A549 (cell line): ENCODE measurements around the gene TMEM38A. TPM values are rescaled to one million over a fixed set of nuclear protein-coding genes. Genes with fewer than 3 reads are reported as not detected.

Experiments used
- ATAC-seq, 2 experiments: fragments of 200-7000 bp in 1 of 2; fragments of >200 bp in 1 of 2; cut with Nextera tagmentation in 1 of 2; cut with Tn5 transposase in 1 of 2; 3 replicates each; pipeline versions ENCODE4 v1.8.0 to v1.9.1; 2018 to 2020; ENCODE audit warnings: mild to moderate bottlenecking in 1 of 2, moderate library complexity in 1 of 2
- CTCF ChIA-PET: fragments of 300-600 bp; sonication (Branson Sonifier 250); formaldehyde crosslinking; extraction: SDS; loops from one replicate; lab custom pipeline; 2021; ENCODE audit warnings: antibody characterized with exemption, inconsistent platforms; lab: Yijun Ruan, JAX
- POLR2A ChIA-PET: fragments of 350-600 bp; formaldehyde crosslinking; extraction: SDS; loops from one replicate; lab custom pipeline; 2021; ENCODE audit warnings: antibody characterized with exemption, inconsistent platforms; lab: Yijun Ruan, JAX
- DNase-seq, 2 experiments: peaks; one replicate each; pipeline versions ENCODE4 v3.0.0 to v3.0.0-alpha.2; 2011 to 2016; ENCODE audit warnings: low read depth in 1 of 2, low spot score in 1 of 2
- FAIRE-seq: peaks from 2 replicates; lab custom pipeline; 2011; peaks lifted over from hg19 to GRCh38; lab: Jason Lieb, UNC
- H3K27ac ChIP-seq, 2 experiments: fragments of >200 bp; sonication (Bioruptor Twin); formaldehyde crosslinking; 3 replicates each; pipeline ENCODE4 v1.5.1; 2016 to 2017
- H3K4me1 ChIP-seq: fragments of >200 bp; sonication (Bioruptor Twin); formaldehyde crosslinking; 3 replicates; pipeline ENCODE4 v1.6.1; 2016
- H3K4me2 ChIP-seq: fragments of >200 bp; sonication (Bioruptor Twin); formaldehyde crosslinking; 3 replicates; pipeline ENCODE4 v1.6.1; 2016
- H3K4me3 ChIP-seq: fragments of >200 bp; sonication (Bioruptor Twin); formaldehyde crosslinking; 3 replicates; pipeline ENCODE4 v1.5.1; 2016
- H3K9me3 ChIP-seq: fragments of >200 bp; sonication (Bioruptor Twin); formaldehyde crosslinking; 3 replicates; pipeline ENCODE4 v1.6.1; 2016
- ATOH8 ChIP-seq: fragments of 250-450 bp; sonication (Bioruptor Pico); IDR thresholded peaks from 2 replicates; pipeline ENCODE4 v1.5.0; 2020; ENCODE audit warnings: low read depth, mild to moderate bottlenecking, moderate library complexity
- BHLHE40 ChIP-seq: IDR thresholded peaks from 2 replicates; pipeline ENCODE4 v1.6.1; 2012; ENCODE audit warnings: low read depth, low read length, inconsistent platforms
- CBX2 ChIP-seq: fragments of 200-600 bp; sonication (generic); IDR thresholded peaks from 2 replicates; pipeline ENCODE4 v1.6.1; 2016; ENCODE audit warnings: low read depth, mild to moderate bottlenecking, borderline replicate concordance
- CBX8 ChIP-seq: fragments of 200-600 bp; sonication (generic); IDR thresholded peaks from 2 replicates; pipeline ENCODE4 v1.6.1; 2016
- CEBPB ChIP-seq, 2 experiments: fragments of >200 bp in 1 of 2; sonication (Bioruptor Twin) in 1 of 2; formaldehyde crosslinking in 1 of 2; IDR thresholded peaks; 2 replicates each; pipeline ENCODE4 v1.6.1; 2012 to 2016
- CHD4 ChIP-seq: fragments of 200-600 bp; sonication (generic); IDR thresholded peaks from 2 replicates; pipeline ENCODE4 v1.6.1; 2016; ENCODE audit warnings: antibody characterized with exemption, mild to moderate bottlenecking, borderline replicate concordance
- ESRRA ChIP-seq: fragments of 150-350 bp; IDR thresholded peaks from 2 replicates; pipeline ENCODE4 v1.6.1; 2014; ENCODE audit warnings: mild to moderate bottlenecking, low read length, borderline replicate concordance
- FOSB ChIP-seq: fragments of 250-450 bp; sonication (Bioruptor Pico); IDR thresholded peaks from 2 replicates; pipeline ENCODE4 v1.5.0; 2020; ENCODE audit warnings: mild to moderate bottlenecking, moderate library complexity
- GATA3 ChIP-seq: IDR thresholded peaks from 2 replicates; pipeline ENCODE4 v1.6.1; 2012; ENCODE audit warnings: borderline replicate concordance
- HEYL ChIP-seq: fragments of 250-450 bp; sonication (Bioruptor Pico); IDR thresholded peaks from 2 replicates; pipeline ENCODE4 v1.8.0; 2021; ENCODE audit warnings: mild to moderate bottlenecking, moderate library complexity
- HMGXB4 ChIP-seq: fragments of 250-450 bp; sonication (Bioruptor Pico); IDR thresholded peaks from 2 replicates; pipeline ENCODE4 v1.5.0; 2021; ENCODE audit warnings: mild to moderate bottlenecking, moderate library complexity, borderline replicate concordance
- HOXB5 ChIP-seq: fragments of 250-450 bp; sonication (Bioruptor Pico); IDR thresholded peaks from 2 replicates; pipeline ENCODE4 v1.5.0; 2020; ENCODE audit warnings: mild to moderate bottlenecking, moderate library complexity
- MAFK ChIP-seq: fragments of 450-650 bp; IDR thresholded peaks from 2 replicates; pipeline ENCODE4 v1.6.1; 2014; ENCODE audit not compliant: partially characterized antibody
- MAX ChIP-seq: IDR thresholded peaks from 2 replicates; pipeline ENCODE4 v1.6.1; 2012
- MAZ ChIP-seq: fragments of 150-350 bp; IDR thresholded peaks from 2 replicates; pipeline ENCODE4 v1.6.1; 2014; ENCODE audit warnings: antibody characterized with exemption, low read depth, low read length, borderline replicate concordance
- MYC ChIP-seq: IDR thresholded peaks from 2 replicates; pipeline ENCODE4 v1.6.1; 2012; ENCODE audit warnings: mild to moderate bottlenecking, inconsistent platforms, low read length, improper control_type of control experiment, borderline replicate concordance
- NR3C1 ChIP-seq: fragments of >200 bp; sonication (Bioruptor Twin); formaldehyde crosslinking; IDR thresholded peaks from 3 replicates; pipeline ENCODE4 v1.6.1; 2017
- RAD21 ChIP-seq, 2 experiments: fragments of >200 bp in 1 of 2; sonication (Bioruptor Twin) in 1 of 2; formaldehyde crosslinking in 1 of 2; IDR thresholded peaks in 1 of 2; conservative IDR thresholded peaks in 1 of 2; 2 replicates in 1 of 2; 3 replicates in 1 of 2; pipeline ENCODE4 v1.6.1; 2012 to 2018; ENCODE audit warnings: inconsistent platforms in 1 of 2
- RCOR1 ChIP-seq: fragments of 150-350 bp; IDR thresholded peaks from 2 replicates; pipeline ENCODE4 v1.6.1; 2014; ENCODE audit warnings: antibody characterized with exemption, low read length, low read depth
- RFX5 ChIP-seq: fragments of 450-650 bp; IDR thresholded peaks from 2 replicates; pipeline ENCODE4 v1.7.1; 2014; ENCODE audit warnings: antibody characterized with exemption, mild to moderate bottlenecking, moderate library complexity
- RNF2 ChIP-seq: fragments of 200-600 bp; sonication (generic); IDR thresholded peaks from 2 replicates; pipeline ENCODE4 v1.6.1; 2016; ENCODE audit warnings: low read depth, mild to moderate bottlenecking, antibody characterized with exemption, moderate library complexity, borderline replicate concordance
- SMC3 ChIP-seq: fragments of >200 bp; sonication (Bioruptor Twin); formaldehyde crosslinking; IDR thresholded peaks from 3 replicates; pipeline ENCODE4 v1.6.1; 2018; ENCODE audit warnings: inconsistent platforms
- SREBF2 ChIP-seq: fragments of 450-650 bp; IDR thresholded peaks from 2 replicates; pipeline ENCODE4 v1.6.1; 2014; ENCODE audit warnings: mild to moderate bottlenecking, moderate library complexity
- TFCP2L1 ChIP-seq: fragments of 250-450 bp; sonication (Bioruptor Pico); IDR thresholded peaks from 2 replicates; pipeline ENCODE4 v1.5.0; 2021; ENCODE audit warnings: mild to moderate bottlenecking
- TP53 ChIP-seq: fragments of 250-450 bp; sonication (Bioruptor Pico); IDR thresholded peaks from 2 replicates; pipeline ENCODE4 v1.5.0; 2021; ENCODE audit warnings: mild to moderate bottlenecking, moderate library complexity
- ZFP36 ChIP-seq: fragments of 450-650 bp; IDR thresholded peaks from 2 replicates; pipeline ENCODE4 v1.6.1; 2014; ENCODE audit warnings: borderline replicate concordance; ENCODE audit not compliant: partially characterized antibody
- WGBS: methylation state at CpG from one replicate; pipeline ENCODE4 v1.1.6; 2017; ENCODE audit errors: missing lambda C conversion rate; 5-methylcytosine and 5-hydroxymethylcytosine counted together
- polyA plus RNA-seq, 4 experiments: library from polyadenylated mRNA; depleted of rRNA in 3 of 4; stranded (reverse); fragments of >200 nt; fragmentation: RNase III in 1 of 4; extraction: RNeasy Plus Mini Kit Qiagen cat#74134 plus additional on column Dnase treatment in 1 of 4; gene quantifications; 2 replicates in 3 of 4; 3 replicates in 1 of 4; pipeline ENCODE4 v1.2.3, GENCODE V29; 2011 to 2017
- TF ChIP-seq, protein P1 (sequence below): fragments of 150-350 bp; IDR thresholded peaks from 2 replicates; pipeline ENCODE4 v1.6.1; 2014; ENCODE audit warnings: low read depth, mild to moderate bottlenecking, low read length
- TF ChIP-seq, protein P2 (sequence below): fragments of >200 bp; sonication (Bioruptor Twin); formaldehyde crosslinking; IDR thresholded peaks from 3 replicates; pipeline ENCODE4 v1.5.1; 2016

Gene TMEM38A
- polyA plus RNA-seq, 2 of the 4 experiments (the other 2 are of a cell fraction) = 1.2 to 1.5 TPM

DNA sequence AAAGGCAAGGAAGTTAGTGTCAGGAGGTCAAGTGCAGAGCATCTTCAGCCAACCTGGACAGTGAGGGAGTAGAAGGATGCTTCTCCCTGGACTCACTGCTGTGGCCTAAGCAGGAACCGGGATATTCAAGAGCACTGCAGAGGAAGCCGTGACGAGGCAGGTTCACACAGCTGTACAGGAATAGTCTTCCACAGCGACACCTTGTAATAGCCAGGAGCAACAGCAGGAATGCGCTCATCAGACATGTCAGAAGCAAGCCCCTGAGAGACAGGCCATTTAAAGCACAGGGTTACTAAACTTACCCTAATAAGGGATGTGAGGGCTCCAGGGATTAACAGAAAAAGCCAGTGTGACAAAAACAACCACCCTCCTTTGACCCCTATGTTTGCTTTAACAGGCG, 29.5 kb upstream of the TMEM38A start:
- FAIRE-seq (no peak), DNase-seq (peak in 1 of 2 experiments; percentile 28), ATAC-seq (no peak)
- no peak overlapping the region for H3K4me3 ChIP-seq
- POLR2A ChIA-PET = no interaction called here
- CTCF ChIA-PET = no interaction called here
- TF ChIP-seq ZFP36 (no peak), RAD21 (conservative IDR thresholded peaks at IDR 0.05 in 1 of 2, IDR thresholded peaks at IDR 0.05 in 1 of 2) (no peak), BHLHE40 (no peak), MYC (no peak), MAFK (no peak), RCOR1 (no peak), RNF2 (no peak), FOSB (CRISPR knock-in tag) (no peak), CHD4 (no peak), HMGXB4 (CRISPR knock-in tag) (no peak), TP53 (CRISPR knock-in tag) (no peak), CEBPB (IDR thresholded peaks at IDR 0.05) (no peak), MAX (no peak), ESRRA (no peak), NR3C1 (no peak)
- TF ChIP-seq, protein P1, sequence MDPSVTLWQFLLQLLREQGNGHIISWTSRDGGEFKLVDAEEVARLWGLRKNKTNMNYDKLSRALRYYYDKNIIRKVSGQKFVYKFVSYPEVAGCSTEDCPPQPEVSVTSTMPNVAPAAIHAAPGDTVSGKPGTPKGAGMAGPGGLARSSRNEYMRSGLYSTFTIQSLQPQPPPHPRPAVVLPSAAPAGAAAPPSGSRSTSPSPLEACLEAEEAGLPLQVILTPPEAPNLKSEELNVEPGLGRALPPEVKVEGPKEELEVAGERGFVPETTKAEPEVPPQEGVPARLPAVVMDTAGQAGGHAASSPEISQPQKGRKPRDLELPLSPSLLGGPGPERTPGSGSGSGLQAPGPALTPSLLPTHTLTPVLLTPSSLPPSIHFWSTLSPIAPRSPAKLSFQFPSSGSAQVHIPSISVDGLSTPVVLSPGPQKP = no peak
- TF ChIP-seq, protein P2, sequence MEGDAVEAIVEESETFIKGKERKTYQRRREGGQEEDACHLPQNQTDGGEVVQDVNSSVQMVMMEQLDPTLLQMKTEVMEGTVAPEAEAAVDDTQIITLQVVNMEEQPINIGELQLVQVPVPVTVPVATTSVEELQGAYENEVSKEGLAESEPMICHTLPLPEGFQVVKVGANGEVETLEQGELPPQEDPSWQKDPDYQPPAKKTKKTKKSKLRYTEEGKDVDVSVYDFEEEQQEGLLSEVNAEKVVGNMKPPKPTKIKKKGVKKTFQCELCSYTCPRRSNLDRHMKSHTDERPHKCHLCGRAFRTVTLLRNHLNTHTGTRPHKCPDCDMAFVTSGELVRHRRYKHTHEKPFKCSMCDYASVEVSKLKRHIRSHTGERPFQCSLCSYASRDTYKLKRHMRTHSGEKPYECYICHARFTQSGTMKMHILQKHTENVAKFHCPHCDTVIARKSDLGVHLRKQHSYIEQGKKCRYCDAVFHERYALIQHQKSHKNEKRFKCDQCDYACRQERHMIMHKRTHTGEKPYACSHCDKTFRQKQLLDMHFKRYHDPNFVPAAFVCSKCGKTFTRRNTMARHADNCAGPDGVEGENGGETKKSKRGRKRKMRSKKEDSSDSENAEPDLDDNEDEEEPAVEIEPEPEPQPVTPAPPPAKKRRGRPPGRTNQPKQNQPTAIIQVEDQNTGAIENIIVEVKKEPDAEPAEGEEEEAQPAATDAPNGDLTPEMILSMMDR = no peak
- H3K4me1 ChIP-seq = peaks cover 7% of the 10 kb centered on the region; the same call in 2 of the 3 replicates
- WGBS = 94% methylated on average over 6 of the region's 6 CpGs
- H3K4me2 ChIP-seq = no peak overlapping the region
- H3K9me3 ChIP-seq = no peaks in the 10 kb centered on the region
- no peak overlapping the region for H3K27ac ChIP-seq

GRCh38 chr19:16637535-16637934, 23.4 kb upstream of the TMEM38A start:
- CTCF ChIA-PET = interaction anchor here (0.6 kb wide), 1 partner anchor 483 kb away, joined by 3 read pairs; no protein-coding TSS in a partner anchor
- Histone ChIP-seq H3K27ac (no peak overlapping the region), H3K9me3 (no peaks in the 10 kb centered on the region), H3K4me1 (no peaks in the 10 kb centered on the region), H3K4me2 (no peak overlapping the region), H3K4me3 (no peak overlapping the region)
- POLR2A ChIA-PET = no interaction called here
- TF ChIP-seq SREBF2 = no peak
- no peak for TF ChIP-seq TFCP2L1 (CRISPR knock-in tag)
- TF ChIP-seq GATA3 = no peak
- TF ChIP-seq CBX2 = no peak
- TF ChIP-seq TP53 (CRISPR knock-in tag) = no peak
- TF ChIP-seq, protein P2 = no peak
- TF ChIP-seq ATOH8 = no peak
- TF ChIP-seq RFX5 = no peak
- TF ChIP-seq HOXB5 (CRISPR knock-in tag) = no peak
- no peak for TF ChIP-seq MAZ
- no peak for TF ChIP-seq SMC3
- TF ChIP-seq CEBPB (IDR thresholded peaks at IDR 0.05) = no peak
- TF ChIP-seq CBX8 = no peak
- no peak for TF ChIP-seq HEYL (CRISPR knock-in tag)
- DNase-seq (no peak), FAIRE-seq (no peak), ATAC-seq (no peak)
